ENCODE measurements around the gene AP2A1.

GRCh38 chr19:49718511-49718910 lies 48.3 kb upstream of the AP2A1 start:
- TF ChIP-seq TAF1 (conservative IDR thresholded peaks at IDR 0.05) (no peak), CTCF (IDR thresholded peaks at IDR 0.05; ENCODE audit: low read depth, low read length, missing input control) (no peak), SP1 (IDR thresholded peaks at IDR 0.05) (no peak), REST (IDR thresholded peaks at IDR 0.05) (no peak), MAX (IDR thresholded peaks at IDR 0.05) (no peak), GABPA (IDR thresholded peaks at IDR 0.05 in 1 of 2, conservative IDR thresholded peaks at IDR 0.05 in 1 of 2) (no peak)

Data from liver (tissue), 3 donors.